Measurements from ENCODE around the gene NPC1. TPM values are rescaled to one million over a fixed set of nuclear protein-coding genes. Genes with fewer than 3 reads are reported as not detected.
"Not testable (repeated sequence)": the region's sequence is repeated elsewhere in the genome, so short reads cannot be mapped to it uniquely, and the experiment has no call there.

Gene NPC1
- total RNA-seq, 1 donor from 2014 or later = 40.1 TPM

DNA sequence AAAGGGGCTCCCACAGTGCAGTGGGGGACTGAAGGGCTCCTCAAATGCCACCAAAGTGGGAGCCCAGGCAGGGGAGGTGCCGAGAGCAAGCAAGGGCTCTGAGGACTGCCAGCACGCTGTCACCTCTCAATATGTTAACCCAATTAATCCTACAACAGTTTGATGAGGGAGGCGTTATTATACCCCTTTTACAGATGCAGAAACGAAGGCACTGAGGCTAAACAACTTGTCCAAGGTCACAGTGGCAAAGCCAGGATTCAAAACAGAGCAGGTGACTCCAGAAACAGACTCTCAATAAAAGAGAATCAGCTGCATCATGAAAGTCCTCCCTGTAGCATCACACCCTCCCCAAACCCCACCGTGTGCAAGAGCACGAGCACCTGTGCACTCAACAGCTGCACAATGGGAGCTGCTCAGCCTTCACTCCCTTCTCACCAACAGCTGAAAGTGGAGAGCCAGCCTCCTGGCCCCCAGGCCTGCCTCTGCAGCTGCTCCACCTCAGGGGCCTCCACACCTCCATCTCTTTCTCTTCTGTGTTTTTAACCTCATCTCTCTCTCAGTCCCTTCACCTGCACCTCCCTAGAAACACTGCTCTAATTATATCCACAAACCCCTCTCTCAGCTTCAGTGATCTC is 8.1 kb downstream of the NPC1 start:
- Mint-ChIP-seq H3K36me3 (ENCODE audit: unreplicated experiment) (peaks cover 5% of the 10 kb centered on the region), H3K27me3 (ENCODE audit: unreplicated experiment) (no peaks in the 10 kb centered on the region), H3K4me1 (ENCODE audit: unreplicated experiment) (peaks cover 33% of the 10 kb centered on the region), H3K4me3 (ENCODE audit: unreplicated experiment) (no peak overlapping the region), H3K9me3 (ENCODE audit: unreplicated experiment) (no peaks in the 10 kb centered on the region), H3K27ac (ENCODE audit: unreplicated experiment) (no peak overlapping the region)
- DNase-seq (ENCODE audit: extremely low spot score, unreplicated experiment) = no peak
- TF ChIP-seq, protein P1, sequence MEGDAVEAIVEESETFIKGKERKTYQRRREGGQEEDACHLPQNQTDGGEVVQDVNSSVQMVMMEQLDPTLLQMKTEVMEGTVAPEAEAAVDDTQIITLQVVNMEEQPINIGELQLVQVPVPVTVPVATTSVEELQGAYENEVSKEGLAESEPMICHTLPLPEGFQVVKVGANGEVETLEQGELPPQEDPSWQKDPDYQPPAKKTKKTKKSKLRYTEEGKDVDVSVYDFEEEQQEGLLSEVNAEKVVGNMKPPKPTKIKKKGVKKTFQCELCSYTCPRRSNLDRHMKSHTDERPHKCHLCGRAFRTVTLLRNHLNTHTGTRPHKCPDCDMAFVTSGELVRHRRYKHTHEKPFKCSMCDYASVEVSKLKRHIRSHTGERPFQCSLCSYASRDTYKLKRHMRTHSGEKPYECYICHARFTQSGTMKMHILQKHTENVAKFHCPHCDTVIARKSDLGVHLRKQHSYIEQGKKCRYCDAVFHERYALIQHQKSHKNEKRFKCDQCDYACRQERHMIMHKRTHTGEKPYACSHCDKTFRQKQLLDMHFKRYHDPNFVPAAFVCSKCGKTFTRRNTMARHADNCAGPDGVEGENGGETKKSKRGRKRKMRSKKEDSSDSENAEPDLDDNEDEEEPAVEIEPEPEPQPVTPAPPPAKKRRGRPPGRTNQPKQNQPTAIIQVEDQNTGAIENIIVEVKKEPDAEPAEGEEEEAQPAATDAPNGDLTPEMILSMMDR (IDR thresholded peaks at IDR 0.05) = no peak

DNA sequence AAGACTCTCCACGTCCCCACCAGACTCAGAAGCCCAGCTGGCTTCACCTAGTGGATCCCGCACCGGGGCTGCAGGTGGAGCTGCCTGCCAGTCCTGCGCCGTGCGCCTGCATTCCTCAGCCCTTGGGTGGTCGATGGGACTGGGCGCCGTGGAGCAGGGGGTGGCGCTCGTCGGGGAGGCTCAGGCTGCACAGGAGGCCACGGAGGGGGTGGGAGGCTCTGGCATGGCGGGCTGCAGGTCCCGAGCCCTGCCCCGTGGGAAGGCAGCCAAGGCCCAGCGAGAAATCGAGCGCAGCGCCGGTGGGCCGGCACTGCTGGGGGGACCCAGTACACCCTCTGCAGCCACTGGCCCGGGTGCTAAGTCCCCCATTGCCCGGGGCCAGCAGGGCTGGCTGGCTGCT is 8.8 kb downstream of the NPC1 start:
- H3K27ac Mint-ChIP-seq (ENCODE audit: unreplicated experiment); DNase-seq (ENCODE audit: extremely low spot score, unreplicated experiment); H3K36me3 Mint-ChIP-seq (ENCODE audit: unreplicated experiment); H3K27me3 Mint-ChIP-seq (ENCODE audit: unreplicated experiment); H3K9me3 Mint-ChIP-seq (ENCODE audit: unreplicated experiment); H3K4me3 Mint-ChIP-seq (ENCODE audit: unreplicated experiment): not testable (repeated sequence)
- H3K4me1 Mint-ChIP-seq (ENCODE audit: unreplicated experiment) = peaks cover 33% of the 10 kb centered on the region

DNA sequence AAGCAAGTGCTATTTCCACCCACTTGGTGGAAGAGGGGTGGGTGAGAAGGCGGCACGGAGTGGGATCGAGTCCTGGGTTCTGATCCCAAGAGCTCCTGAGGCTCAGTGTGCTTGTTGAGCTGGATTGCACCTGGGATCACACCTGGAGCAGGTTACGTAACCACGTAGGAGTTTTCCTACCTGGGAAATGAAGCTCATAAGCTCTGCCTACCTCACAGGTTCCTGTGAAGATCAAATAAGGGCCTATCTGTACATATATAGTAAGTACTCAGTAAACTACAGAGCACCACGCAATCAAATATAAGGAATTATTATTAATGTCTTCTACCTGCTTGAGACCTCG is 11.0 kb downstream of the NPC1 start:
- DNase-seq (ENCODE audit: extremely low spot score, unreplicated experiment) = no peak
- H3K4me1 Mint-ChIP-seq (ENCODE audit: unreplicated experiment) = peaks cover 27% of the 10 kb centered on the region
- no peak overlapping the region for H3K27ac Mint-ChIP-seq (ENCODE audit: unreplicated experiment)
- H3K9me3 Mint-ChIP-seq (ENCODE audit: unreplicated experiment) = no peaks in the 10 kb centered on the region
- no peak overlapping the region for H3K4me3 Mint-ChIP-seq (ENCODE audit: unreplicated experiment)
- no peaks in the 10 kb centered on the region for H3K27me3 Mint-ChIP-seq (ENCODE audit: unreplicated experiment)
- TF ChIP-seq, protein P1 (IDR thresholded peaks at IDR 0.05) = no peak
- H3K36me3 Mint-ChIP-seq (ENCODE audit: unreplicated experiment) = peaks cover 9% of the 10 kb centered on the region

DNA sequence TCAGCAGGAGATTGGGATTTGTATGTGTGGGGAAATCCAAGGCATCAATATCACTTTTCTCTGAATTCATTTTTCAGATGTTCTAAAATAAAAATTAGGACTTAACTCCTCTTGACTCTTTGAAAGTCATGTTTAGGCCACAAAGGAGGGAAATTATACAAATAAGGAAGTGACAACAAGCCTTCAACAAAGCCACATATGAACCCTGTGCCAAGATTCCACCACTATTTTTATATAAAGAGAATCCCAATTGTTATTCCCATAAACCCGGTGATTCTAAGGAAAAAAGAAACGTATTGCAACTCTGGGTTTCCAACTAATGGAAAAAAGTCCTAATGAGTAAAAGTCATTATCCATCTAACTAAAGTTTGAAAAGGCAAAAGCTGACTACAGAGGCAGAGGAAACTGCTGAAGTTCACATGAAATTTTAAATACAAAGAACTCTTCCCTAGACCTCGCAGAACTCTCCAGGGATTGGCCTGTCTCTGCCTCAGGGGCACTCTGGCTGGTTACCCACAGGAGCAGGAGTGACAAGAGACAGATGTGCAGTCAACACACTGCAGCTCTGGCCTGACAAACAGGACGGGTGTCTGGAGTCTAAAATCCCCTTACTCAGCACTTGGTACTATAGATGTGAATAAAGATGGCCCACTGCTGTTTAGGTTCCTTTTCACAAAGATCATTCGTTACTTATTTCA is 11.5 kb downstream of the NPC1 start:
- peaks cover 10% of the 10 kb centered on the region for H3K36me3 Mint-ChIP-seq (ENCODE audit: unreplicated experiment)
- peak overlapping the region; percentile 89 for H3K27ac Mint-ChIP-seq (ENCODE audit: unreplicated experiment)
- H3K4me3 Mint-ChIP-seq (ENCODE audit: unreplicated experiment) = no peak overlapping the region
- H3K4me1 Mint-ChIP-seq (ENCODE audit: unreplicated experiment) = peaks cover 27% of the 10 kb centered on the region
- TF ChIP-seq, protein P1 (IDR thresholded peaks at IDR 0.05) = no peak
- H3K27me3 Mint-ChIP-seq (ENCODE audit: unreplicated experiment) = no peaks in the 10 kb centered on the region
- peak; percentile 46 for DNase-seq (ENCODE audit: extremely low spot score, unreplicated experiment)
- H3K9me3 Mint-ChIP-seq (ENCODE audit: unreplicated experiment) = no peaks in the 10 kb centered on the region

DNA sequence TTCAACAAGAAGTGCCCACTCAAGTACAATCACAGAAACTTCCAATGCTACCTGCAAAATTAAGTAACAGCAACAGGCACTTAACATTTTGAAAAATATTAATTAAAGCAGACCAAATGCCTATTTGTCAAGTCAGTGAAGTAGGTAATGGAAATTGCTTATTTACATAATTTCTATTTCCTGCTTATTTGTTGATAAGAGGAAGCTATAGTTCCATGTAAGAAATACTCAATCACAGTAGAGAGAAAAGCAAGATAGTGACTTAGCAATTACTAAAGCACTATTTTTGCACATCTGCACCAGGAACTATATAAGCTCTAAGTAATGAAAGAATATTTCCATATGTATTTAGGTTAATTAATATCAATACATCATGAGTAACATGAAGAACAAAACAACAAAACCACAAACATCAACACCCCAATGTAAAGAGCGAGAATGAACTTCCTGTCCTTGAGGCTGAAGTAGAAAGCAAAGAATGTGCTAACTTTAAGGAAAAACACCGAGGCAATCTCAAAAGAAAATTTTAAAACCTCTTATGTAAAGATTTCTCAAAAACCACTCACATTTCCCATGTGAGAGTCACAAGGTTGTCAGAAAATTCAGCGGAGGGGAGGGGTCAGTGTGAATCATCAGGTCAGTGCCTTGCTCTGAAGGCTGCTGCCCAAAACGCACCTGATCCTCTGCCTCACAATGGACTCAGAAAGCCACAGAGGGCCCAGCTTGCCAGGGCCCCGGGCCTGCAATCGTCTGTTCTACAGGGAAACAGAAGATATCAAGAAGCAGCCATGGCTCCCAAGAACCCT is 12.5 kb downstream of the NPC1 start:
- Mint-ChIP-seq H3K27me3 (ENCODE audit: unreplicated experiment) (no peaks in the 10 kb centered on the region), H3K9me3 (ENCODE audit: unreplicated experiment) (no peaks in the 10 kb centered on the region), H3K4me3 (ENCODE audit: unreplicated experiment) (no peak overlapping the region), H3K4me1 (ENCODE audit: unreplicated experiment) (peaks cover 22% of the 10 kb centered on the region), H3K27ac (ENCODE audit: unreplicated experiment) (peak overlapping the region; percentile 89), H3K36me3 (ENCODE audit: unreplicated experiment) (peaks cover 17% of the 10 kb centered on the region)
- peak; percentile 64 for DNase-seq (ENCODE audit: extremely low spot score, unreplicated experiment)
- TF ChIP-seq, protein P1 (IDR thresholded peaks at IDR 0.05) = no peak

All from osteocyte (in vitro differentiated cells).